SU-DHL-6 (cell line): ENCODE results near the gene ZNF836.

ENCODE experiments used
- H2AFZ ChIP-seq: fragments of 200-600 bp; sonication (generic); 2 replicates; pipeline ENCODE4 v1.6.1; 2014; ENCODE audit warnings: low read depth, mild to moderate bottlenecking, moderate library complexity, mixed read lengths, antibody characterized with exemption, low read length; ENCODE audit not compliant: severe bottlenecking
- H3F3A ChIP-seq: fragments of 200-600 bp; shearing (Covaris generic); 2 replicates; pipeline ENCODE4 v1.6.0; 2016; ENCODE audit warnings: antibody characterized with exemption, mild to moderate bottlenecking; ENCODE audit not compliant: insufficient read depth
- H3K27ac ChIP-seq: fragments of 200-600 bp; sonication (generic); 2 replicates; pipeline ENCODE4 v1.5.1; 2016; ENCODE audit warnings: low read depth, mild to moderate bottlenecking, low read length, moderate library complexity, mixed read lengths
- H3K27me3 ChIP-seq: fragments of 200-600 bp; sonication (generic), shearing (Covaris generic); 2 replicates; pipeline ENCODE4 v1.6.0; 2014; ENCODE audit warnings: mild to moderate bottlenecking, low read length
- H3K36me3 ChIP-seq: fragments of 200-600 bp; sonication (generic); 2 replicates; pipeline ENCODE4 v1.6.1; 2014; ENCODE audit warnings: mild to moderate bottlenecking, low read length, mixed read lengths
- H3K4me2 ChIP-seq: fragments of 300-600, 200-600 bp; shearing (Covaris generic), sonication (generic); 2 replicates; pipeline ENCODE4 v1.6.0; 2014; ENCODE audit warnings: low read length, low read depth, mild to moderate bottlenecking; ENCODE audit not compliant: poor library complexity, severe bottlenecking
- H3K4me3 ChIP-seq: fragments of 200-600 bp; sonication (generic); 2 replicates; pipeline ENCODE4 v1.5.1; 2014; ENCODE audit warnings: antibody characterized with exemption, low read length, mild to moderate bottlenecking, mixed read lengths; ENCODE audit not compliant: insufficient read depth, poor library complexity, severe bottlenecking
- H3K79me2 ChIP-seq: fragments of 200-600 bp; sonication (generic); 2 replicates; pipeline ENCODE4 v1.6.1; 2014; ENCODE audit warnings: mild to moderate bottlenecking, low read length, moderate library complexity; ENCODE audit not compliant: insufficient read depth
- H3K9ac ChIP-seq: fragments of 200-600 bp; sonication (generic); 2 replicates; pipeline ENCODE4 v1.7.0; 2014; ENCODE audit warnings: mild to moderate bottlenecking, low read length
- H3K9me2 ChIP-seq: fragments of 200-600 bp; sonication (generic); replicated peaks from 2 replicates; pipeline ENCODE4 v1.6.1; 2014; ENCODE audit warnings: low read length; ENCODE audit not compliant: insufficient read depth
- H3K9me3 ChIP-seq: fragments of 200-600 bp; sonication (generic); 2 replicates; pipeline ENCODE4 v1.6.1; 2014; ENCODE audit warnings: low read length, mixed read lengths; ENCODE audit not compliant: insufficient read depth
- H4K20me1 ChIP-seq: fragments of 200-600 bp; sonication (generic); 2 replicates; pipeline ENCODE4 v1.6.1; 2014; ENCODE audit warnings: low read depth, mild to moderate bottlenecking, antibody characterized with exemption, low read length, moderate library complexity, mixed read lengths
- EZH2phosphoT487 ChIP-seq: fragments of 200-600 bp; sonication (generic), shearing (Covaris generic); conservative IDR thresholded peaks from 2 replicates; pipeline ENCODE4 v1.6.1; 2018; ENCODE audit warnings: mild to moderate bottlenecking, antibody characterized with exemption, low read length, moderate library complexity, mixed read lengths
- TF ChIP-seq, protein P1 (sequence below): fragments of 200-600 bp; sonication (generic); IDR thresholded peaks from one replicate; pipeline ENCODE4 v1.5.1; 2017; ENCODE audit warnings: antibody characterized with exemption, mild to moderate bottlenecking, low read length, moderate library complexity; ENCODE audit not compliant: insufficient read depth, poor library complexity, severe bottlenecking

Gene ZNF836

GRCh38 chr19:52217576-52217975 lies 46.2 kb upstream of the ZNF836 start:
- Histone ChIP-seq H4K20me1 (no peaks in the 10 kb centered on the region), H3K27me3 (no peaks in the 10 kb centered on the region), H3K4me2 (no peak overlapping the region), H3K36me3 (peaks cover 19% of the 10 kb centered on the region; the same call in 1 of the 2 replicates), H3K79me2 (no peaks in the 10 kb centered on the region), H3K9me3 (no peaks in the 10 kb centered on the region), H3F3A (no peaks in the 10 kb centered on the region), H2AFZ (no peak overlapping the region), H3K27ac (no peak overlapping the region), H3K4me3 (no peak overlapping the region), H3K9ac (no peak overlapping the region), H3K9me2 (no peaks in the 10 kb centered on the region)
- no peak for TF ChIP-seq EZH2phosphoT487
- TF ChIP-seq, protein P1, sequence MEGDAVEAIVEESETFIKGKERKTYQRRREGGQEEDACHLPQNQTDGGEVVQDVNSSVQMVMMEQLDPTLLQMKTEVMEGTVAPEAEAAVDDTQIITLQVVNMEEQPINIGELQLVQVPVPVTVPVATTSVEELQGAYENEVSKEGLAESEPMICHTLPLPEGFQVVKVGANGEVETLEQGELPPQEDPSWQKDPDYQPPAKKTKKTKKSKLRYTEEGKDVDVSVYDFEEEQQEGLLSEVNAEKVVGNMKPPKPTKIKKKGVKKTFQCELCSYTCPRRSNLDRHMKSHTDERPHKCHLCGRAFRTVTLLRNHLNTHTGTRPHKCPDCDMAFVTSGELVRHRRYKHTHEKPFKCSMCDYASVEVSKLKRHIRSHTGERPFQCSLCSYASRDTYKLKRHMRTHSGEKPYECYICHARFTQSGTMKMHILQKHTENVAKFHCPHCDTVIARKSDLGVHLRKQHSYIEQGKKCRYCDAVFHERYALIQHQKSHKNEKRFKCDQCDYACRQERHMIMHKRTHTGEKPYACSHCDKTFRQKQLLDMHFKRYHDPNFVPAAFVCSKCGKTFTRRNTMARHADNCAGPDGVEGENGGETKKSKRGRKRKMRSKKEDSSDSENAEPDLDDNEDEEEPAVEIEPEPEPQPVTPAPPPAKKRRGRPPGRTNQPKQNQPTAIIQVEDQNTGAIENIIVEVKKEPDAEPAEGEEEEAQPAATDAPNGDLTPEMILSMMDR, result no peak

GRCh38 chr19:52216401-52216800 lies 45.0 kb upstream of the ZNF836 start:
- Histone ChIP-seq H2AFZ (no peak overlapping the region), H3K79me2 (no peaks in the 10 kb centered on the region), H3K4me2 (no peak overlapping the region), H3K9me3 (no peaks in the 10 kb centered on the region), H3K36me3 (peaks cover 21% of the 10 kb centered on the region; the same call in 1 of the 2 replicates), H3F3A (no peaks in the 10 kb centered on the region), H3K27me3 (no peaks in the 10 kb centered on the region), H3K9me2 (no peaks in the 10 kb centered on the region), H3K9ac (no peak overlapping the region), H3K4me3 (no peak overlapping the region), H3K27ac (no peak overlapping the region), H4K20me1 (no peaks in the 10 kb centered on the region)
- no peak for TF ChIP-seq EZH2phosphoT487
- TF ChIP-seq, protein P1, result no peak

GRCh38 chr19:52214241-52214640 lies 42.8 kb upstream of the ZNF836 start:
- H3K79me2 ChIP-seq, result 0 out of 2 replicates have a peak, but pooled peaks cover 5% of the 10 kb centered on the region
- no peak overlapping the region for H3K9ac ChIP-seq
- H3K36me3 ChIP-seq, result peaks cover 17% of the 10 kb centered on the region; the same call in 1 of the 2 replicates
- TF ChIP-seq, protein P1, result no peak
- no peak overlapping the region for H3K27ac ChIP-seq
- H3K9me3 ChIP-seq, result no peaks in the 10 kb centered on the region
- H4K20me1 ChIP-seq, result 0 out of 2 replicates have a peak, but pooled peaks cover 3% of the 10 kb centered on the region
- no peaks in the 10 kb centered on the region for H3K27me3 ChIP-seq
- H3K9me2 ChIP-seq, result no peaks in the 10 kb centered on the region
- H2AFZ ChIP-seq, result no peak overlapping the region
- H3K4me2 ChIP-seq, result no peak overlapping the region
- no peak overlapping the region for H3K4me3 ChIP-seq
- H3F3A ChIP-seq, result no peaks in the 10 kb centered on the region
